HG03103 (cell line): ENCODE results near the gene MED26.
A peak's percentile ranks its signal among the peaks of the same experiment; 100 is the strongest.
"Not testable (repeated sequence)": the region's sequence is repeated elsewhere in the genome, so short reads cannot be mapped to it uniquely, and the experiment has no call there.

Experiments used
- ATAC-seq: cut with Tn5 transposase; IDR thresholded peaks from one replicate; pipeline ENCODE4 v1.9.1; 2021; ENCODE audit warnings: low read depth; ENCODE audit not compliant: unreplicated experiment

Gene MED26

DNA sequence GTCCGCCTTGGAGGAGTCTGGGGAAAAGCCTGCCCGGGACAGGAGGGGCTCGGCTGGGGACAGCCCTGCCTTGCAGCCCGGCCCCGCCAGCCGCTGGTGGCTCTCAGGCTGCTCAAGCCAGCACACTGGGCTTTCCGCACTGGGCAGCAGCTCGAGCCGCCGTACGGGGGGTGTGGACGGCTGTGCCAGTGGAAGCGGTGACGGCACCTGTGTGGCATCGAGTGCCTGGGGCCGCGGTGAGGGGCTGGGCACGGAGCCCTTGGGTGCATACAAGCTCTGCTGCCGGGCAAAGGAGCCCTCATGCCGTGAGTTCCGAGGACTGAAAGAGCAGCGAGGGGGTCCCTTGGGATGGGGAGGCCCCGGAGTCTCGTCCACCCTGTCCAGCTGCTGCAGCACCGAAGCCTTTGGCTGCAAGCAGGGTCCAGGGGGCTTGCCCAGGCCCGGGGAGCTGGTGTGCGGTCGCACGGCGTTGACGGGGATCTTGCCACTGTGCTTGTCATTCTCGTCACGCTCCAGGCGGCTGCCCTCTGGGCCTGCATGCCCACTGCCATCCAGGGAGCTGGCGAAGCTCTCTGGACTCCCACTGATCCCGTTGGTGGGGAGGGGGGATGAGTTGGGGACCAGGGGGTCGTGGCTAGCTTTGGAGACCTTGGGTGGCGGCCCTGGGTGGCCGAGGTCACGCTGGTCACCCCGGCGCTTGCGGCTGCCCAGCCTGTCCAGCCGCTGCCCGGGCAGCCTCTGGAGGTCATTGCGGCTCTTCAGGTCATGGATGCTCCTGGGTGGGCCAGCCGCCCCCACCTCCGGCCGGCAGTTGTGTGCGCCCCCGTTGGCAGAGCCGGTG, 51.1 kb downstream of the MED26 start:
- ATAC-seq: no peak

DNA sequence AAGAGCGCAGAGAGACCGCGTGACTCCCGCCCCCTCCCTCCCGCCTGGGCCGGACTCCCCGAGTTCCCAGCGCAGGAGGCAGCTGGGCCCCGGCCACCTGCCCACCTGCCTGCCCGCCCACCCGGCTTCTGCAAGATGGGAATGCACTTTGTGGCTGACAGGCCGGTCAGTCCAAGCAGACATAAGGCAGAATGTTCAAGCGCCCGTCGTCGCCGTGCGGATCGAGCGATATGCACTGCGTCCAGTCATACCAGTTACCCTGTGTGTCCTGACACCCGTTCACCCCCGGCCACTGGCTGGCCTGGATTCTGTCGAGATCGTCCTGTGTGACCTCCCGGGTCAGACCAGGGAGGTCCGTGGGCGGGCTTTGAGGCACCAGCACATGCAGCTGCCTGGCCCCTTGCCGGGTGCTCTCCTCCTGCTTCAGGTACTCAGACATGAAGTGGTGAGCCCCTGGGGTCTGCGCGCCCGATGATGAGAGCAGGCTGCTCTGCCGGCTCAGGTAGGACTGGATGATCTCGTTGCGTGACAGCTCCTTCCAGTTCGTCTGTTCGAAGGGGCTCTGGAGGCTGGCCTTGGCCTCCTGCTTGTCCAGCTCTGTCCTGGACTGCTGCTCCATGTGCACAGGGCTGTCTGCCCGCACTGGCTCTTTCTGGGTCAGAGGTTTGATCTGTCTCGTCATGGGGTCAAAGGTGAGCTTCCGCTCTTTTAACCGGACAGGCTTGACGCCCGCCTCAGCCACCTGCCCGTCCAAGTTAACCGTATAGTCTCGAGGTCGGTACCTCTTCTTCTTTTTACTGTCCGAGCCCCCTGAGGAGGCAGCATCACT, 51.9 kb downstream of the MED26 start:
- ATAC-seq: no peak

DNA sequence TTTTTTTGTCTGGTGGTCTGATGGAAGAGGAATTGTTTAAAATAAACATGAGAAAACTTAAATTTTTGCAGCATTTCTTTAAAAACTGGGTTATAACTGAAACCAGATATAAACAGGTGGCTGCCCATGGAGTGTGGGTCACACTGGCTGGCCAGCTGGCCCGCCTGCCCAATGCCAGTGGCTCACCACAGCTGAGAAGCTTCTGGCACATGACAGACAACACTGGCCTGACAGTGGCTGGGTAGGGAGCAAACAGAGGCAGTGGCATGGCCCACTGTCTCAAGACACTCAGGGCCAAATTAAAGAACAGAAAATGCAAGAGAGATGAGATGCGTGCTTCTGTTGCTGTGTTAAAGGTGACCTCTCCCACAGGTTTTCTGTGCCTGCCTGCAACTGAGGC, 52.7 kb downstream of the MED26 start:
- no peak for ATAC-seq

DNA sequence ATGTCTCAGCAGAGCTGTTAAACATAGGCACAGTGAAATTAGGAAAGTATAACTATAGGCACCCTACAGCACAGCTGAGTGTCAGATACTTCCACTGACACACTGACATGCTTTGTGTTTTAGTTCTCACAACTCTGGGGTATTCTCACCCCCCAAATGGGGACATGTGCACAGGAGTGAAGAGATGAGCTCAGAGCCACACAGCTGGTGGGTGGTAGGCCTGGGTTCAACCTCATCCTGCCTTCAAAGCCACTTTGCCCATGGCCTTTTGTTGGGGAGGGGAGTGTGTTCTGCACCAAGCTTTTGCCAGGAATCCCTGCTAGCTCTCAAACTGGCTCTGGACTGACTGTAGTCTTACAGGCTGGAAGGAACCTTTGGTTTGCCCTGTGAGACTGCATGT, 54.1 kb downstream of the MED26 start:
- no peak for ATAC-seq

DNA sequence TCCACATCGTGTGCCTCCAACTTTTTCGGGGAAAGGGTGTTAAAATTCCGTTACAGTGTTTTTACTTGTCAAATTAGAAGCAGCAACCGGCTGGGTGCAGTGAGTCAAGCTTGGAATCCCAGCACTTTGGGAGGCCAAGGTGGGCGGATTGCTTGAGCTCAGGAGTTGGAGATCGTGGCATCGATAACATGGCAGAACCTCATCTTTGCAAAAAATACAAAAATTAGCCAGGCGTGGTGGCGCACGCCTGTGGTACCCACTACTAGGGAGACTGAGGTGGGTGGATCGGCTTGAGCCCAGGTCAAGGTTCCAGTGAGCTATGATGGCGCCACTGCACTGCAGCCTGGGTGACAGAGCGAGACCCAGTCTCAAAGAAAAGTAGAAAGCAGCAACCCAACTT, 54.7 kb downstream of the MED26 start:
- ATAC-seq: no peak

DNA sequence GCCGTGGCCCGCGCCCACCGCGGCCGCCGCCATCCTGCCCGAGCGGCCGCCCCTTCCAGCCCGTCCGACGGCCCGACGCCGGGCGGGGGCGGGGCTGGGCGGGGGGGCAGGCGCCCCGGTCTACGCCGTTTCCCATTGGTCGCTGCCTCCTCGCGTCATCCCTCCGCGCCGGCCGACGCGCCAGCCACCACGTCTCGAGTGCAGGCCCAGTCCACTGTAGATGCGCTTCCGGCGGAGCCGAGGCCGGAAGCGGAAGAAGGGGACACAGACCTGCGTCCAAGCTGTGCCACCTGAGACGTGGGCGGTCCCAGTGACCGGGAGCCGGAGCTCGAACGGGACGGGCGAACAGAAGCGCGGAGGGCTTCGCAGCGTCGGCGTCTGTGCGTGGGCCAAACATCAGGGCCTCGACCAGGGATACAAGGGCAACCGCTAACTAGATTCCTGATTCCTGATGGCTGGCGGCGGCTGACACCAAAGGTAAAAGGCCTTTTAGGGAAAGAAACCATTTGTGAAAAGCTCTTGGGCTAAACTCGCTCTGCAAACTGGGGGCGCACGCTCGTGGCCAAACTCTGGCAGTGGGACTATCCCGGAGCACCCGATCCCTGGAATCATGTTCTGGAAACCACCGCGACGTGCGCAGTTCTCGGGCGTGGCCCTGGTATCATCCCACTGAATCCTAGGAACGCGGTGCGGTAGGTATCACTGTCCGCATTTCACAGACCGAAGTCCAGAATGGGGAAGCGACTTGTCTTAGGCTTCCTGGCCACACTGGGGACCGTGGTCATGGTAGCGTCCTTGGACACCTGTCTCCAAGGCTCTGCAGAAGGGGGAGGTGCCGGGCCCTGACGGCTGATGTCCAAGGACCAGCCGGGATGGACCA, 55.4 kb downstream of the MED26 start, which contains the start of gene SLC35E1:
TSS of gene SLC35E1 (minus strand) at position 84 of the 880 bp plus-strand sequence. CDS start at position 33, 51 bp downstream.
- peak; percentile 83 for ATAC-seq

DNA sequence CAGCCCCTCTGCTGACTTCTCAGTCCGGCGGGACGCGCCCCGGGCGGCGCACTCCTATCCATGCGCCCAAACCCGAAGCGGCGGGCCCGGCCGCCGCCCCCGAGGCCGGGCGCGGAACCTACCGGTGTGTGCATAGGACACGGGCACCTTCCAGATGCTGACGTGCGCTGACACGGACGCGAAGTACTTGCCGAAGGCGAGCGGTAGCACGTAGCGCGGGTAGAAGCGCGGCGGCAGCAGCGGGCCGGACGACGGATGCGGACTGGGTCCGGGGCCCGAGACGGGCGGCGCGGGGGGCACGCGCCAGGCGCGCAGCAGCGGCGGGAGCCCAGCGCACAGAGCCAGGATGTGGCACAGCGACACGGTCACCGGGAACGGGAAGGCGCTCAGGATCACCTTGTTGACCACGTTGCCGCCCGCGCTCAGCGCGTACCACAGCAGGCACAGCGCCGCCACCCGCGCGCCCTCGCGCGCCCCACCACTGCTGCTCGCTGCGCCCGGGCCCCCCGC, 56.1 kb downstream of the MED26 start:
- peak; percentile 27 for ATAC-seq

DNA sequence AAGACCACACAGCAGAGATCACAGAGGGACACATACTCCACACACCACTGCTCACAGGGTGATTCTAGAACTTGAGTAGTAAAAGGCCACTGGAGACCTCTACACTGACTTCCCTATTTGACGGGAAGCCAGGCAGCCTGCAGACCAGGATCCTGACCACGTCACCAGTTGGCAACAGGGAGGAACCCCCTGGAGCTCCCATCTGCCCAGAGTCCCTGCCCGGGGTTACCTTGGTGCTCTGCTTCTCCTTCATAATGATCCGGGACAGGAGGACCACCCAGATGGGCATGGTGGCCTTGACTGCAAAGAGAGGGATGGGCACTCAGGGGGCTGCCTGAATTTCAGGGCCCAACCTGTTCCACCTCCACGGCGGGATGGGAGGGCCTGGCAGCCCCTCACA, 56.7 kb downstream of the MED26 start:
- ATAC-seq: no peak

DNA sequence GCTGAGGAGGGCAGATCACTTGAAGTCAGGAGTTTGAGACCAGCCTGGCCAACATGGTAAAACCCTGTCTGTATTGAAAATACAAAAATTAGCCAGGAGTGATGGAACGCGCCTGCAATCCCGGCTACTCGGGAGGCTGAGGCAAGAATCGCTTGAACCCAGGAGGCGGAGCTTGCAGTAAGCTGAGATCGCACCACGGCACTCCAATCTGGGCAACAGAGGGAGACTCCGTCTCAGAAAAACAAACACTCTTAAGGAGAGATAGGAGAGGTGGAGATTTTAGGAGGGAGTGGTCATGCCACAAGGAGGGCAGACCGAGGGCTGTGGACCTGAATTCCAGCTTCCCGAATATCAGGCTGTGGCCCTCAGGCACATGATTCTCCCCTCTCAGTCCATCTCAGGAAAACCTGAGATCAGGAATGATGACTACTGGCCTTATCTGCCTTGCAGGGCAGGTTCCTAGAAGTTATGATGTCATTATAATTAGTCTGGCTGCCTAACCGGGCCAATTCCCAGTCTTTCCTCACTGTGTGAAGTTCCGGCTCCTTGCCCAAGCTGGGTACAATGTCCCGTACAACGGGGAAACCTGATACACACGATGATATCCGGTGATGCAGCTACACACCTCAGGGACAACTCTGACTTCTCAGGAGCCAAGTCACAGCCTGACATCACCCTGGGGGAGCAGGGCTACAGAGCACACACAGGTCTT, 58.2 kb downstream of the MED26 start:
- no peak for ATAC-seq

DNA sequence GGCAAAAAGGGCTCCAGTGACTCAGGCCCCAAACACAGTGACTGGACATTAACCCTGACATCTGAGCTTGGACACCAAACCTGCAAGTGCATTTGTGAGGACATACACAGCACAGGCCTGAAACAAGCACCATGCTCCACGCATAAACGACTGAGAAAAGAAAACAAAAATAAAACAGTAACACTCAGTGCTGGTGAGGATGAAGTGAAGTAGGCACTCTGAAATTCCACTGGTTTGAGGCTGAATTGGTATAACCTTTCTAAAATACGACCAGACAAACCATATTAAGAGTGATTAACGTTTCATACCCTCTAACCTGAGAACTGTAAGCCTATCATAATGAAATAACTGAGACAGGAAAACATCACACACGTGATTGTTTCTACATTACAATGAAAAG, 61.3 kb downstream of the MED26 start:
- ATAC-seq: no peak

DNA sequence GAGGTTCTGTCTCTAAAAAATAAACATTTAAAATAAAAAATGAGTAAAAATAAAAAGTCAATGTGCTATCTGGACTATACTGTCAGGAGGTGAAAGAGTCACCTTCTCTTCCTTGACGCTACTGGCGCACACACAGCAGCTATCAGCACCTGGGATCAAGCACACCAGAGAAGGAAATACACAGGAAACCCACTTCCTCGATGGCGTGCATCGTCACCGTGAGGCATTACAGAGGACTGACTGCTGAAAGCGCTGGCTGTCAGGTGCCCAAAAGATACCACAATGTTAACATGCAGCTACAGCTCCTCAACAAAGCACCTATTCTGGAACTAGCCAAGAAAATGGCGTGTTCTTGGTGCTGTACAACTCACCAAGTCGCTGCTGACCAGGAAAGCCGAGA, 61.8 kb downstream of the MED26 start:
- no peak for ATAC-seq

DNA sequence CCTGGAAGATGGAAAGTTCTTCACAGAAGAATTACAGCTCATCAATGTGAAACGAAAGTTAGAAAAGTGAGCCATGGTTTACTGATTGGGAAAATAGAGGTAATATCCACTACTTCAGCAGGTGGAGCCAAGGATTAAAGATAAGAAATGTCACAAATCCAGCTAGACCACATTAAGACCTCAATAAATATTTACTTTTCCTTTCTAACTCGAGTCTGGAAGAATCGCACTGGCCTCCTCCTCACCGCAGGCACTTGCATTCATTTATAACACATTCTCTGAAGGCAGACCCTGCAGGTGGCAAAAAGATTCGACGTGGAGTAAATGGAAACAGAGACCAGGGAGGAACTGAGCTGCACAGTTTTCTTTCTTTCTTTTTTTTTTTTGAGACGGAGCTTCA, 63.2 kb downstream of the MED26 start:
- ATAC-seq: no peak

DNA sequence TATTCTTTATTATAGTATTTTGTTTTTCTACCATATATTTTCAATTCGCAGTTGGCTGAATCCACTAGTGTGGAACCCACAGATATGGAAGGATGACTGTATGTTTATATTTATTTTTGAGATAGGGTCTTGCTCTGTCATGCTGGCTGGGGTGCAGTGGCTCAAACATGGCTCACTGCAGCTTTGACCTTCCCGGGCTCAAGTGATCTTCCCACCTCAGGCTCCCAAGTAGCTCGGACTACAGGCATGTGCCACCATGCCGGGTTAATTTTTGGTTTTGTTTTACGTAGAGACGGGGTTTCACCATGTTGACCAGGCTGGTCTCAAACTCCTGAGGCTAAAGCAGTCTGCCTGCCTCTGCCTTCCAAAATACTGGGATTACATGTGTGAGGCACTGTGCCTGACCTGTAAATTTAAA, 65.4 kb downstream of the MED26 start:
- ATAC-seq: no peak

DNA sequence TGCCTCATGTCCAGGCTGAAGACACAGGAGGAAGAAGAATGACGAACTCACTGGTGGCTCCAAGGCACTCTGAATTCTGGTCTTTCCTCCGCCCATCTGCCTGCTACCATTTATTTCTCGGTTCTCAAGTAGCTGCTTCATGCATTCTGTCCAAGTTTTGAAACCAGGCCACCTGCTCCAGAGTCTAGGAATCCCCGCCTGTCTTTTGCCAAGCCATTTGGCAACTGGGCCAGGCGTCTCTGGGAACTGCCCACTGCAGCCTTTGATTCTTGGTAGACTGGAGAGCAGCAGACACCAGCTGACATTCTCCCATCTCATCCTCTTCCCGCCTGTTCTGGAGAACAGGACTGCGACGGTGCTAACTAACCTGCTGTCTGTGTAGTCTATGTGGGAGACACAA, 66.6 kb downstream of the MED26 start:
- no peak for ATAC-seq

DNA sequence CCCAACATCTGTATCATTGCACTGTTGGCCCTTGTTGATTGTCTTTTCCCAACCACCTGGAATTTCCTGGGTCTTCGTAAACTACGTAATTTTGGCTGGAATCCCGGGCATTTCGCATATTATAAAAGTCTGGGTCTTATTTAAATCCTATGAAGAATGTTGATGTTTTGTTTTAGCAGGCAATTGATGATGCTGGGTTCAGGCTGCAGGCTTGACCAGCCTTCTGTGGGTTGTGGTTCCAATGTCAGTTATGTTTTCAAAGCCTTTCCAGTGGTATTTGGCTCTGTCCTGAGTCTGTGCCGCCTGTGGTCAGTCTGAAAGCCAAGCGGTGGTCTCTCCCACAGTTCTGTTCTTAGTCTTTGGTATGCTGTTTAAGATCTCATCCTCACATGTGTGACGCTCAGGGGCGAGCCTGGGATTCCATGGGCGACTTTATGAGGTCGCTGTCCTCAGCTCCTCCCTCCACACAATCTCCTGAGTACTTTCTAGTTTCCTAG, 68.2 kb downstream of the MED26 start:
- no peak for ATAC-seq

DNA sequence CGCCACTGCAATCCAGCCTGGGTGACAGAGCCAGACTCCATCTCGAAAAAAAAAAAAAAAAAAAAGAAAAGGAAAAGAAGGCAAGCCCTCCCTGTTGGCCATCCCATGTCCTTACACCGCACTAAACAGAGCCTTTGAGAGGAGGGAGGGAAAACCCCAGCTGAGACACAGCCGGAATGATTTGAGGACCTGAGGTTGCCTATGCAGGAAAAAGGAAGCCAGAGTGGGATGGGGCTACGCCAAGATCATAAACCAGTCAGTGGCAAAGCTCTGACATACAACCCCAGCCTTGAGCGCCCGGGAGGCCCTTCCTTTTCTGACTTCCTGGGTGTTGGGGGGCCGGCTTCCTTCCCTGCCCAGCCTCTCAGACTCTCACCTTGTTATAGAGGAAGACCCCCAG, 73.2 kb downstream of the MED26 start:
- no peak for ATAC-seq

DNA sequence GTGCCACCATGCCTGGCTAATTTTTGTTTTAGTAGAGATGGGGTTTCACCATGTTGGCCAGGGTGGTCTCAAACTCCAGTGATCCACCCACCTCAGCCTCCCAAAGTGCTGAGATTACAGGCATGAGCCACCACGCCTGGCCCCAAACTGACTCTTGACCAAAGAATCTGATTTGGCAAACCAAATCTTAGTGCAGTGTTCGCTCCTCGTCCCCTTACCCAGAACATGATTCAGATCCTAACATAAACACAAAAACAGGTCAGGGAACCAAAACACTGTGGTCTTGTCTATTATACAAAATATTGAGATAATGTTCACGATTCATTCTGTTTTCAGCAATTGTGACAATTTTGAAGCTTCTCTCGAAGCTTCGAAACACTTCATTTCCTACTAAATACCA, 76.1 kb downstream of the MED26 start:
- ATAC-seq: not testable (repeated sequence)

DNA sequence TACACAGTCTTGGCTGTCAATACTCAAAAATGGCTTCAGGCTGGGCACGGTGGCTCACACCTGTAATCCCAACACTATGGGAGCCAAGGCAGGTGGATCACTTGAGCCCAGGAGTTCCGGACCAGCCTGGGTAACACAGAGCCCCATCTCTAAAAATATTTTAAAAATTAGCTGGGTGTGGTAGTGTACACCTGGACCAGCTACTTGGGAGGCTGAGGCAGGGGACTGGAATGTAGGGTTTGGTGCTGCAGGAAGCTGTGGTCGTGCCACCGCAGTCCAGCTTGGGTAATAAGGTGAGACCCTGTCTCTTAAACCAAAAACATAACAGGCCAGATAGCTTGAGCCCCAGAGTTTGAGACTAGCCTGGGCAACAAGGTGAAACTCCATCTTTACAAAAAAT, 79.0 kb downstream of the MED26 start:
- ATAC-seq: no peak

DNA sequence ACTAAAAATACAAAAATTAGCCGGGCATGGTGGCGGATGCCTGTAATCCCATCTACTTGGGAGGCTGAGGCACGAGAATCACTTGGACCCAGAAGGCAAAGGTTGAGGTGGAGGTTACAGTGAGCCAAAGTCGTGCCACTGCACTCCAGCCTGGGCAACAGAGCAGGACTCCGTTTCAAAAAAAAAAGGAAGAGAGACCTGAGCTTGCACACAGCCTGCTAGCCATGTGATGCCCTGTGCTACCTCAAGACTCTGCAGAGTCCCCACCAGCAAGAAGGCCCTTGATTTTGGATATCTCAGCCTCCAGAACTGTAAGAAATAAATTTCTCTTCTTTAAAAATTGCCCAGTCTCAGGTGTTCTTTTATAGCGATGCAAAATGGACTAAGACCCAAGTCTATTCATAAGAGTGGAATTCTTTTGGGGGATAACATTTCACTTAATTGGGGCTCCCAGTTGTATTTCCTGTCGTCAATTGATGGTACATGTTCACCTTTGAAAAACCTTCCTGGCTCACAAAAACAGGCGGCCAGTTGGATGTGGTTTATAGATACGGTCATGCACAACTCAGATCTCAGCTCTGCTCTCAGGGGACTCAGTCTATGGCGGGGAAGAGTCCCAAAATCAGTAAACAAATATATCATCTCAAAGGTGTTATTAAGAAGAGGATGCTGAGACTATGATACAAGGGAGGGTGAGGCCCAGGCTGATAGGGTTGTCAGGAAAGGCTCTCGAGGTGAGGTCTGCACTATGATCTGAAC, 83.4 kb downstream of the MED26 start:
- no peak for ATAC-seq
